Neural cell (in vitro differentiated cells): ENCODE data around the gene CTNNBL1. TPM values are rescaled to one million over a fixed set of nuclear protein-coding genes. Genes with fewer than 3 reads are reported as not detected.

Experiments used
- H2AFZ ChIP-seq: fragments of 200-600, 300-800 bp; sonication (generic), shearing (Covaris generic); 2 replicates; pipeline ENCODE4 v1.6.0; 2014; ENCODE audit warnings: low read depth, mild to moderate bottlenecking, antibody characterized with exemption, low read length, moderate library complexity
- H3F3A ChIP-seq: fragments of 200-600 bp; shearing (Covaris generic); 2 replicates; pipeline ENCODE4 v1.6.1; 2016; ENCODE audit warnings: mild to moderate bottlenecking, moderate library complexity, mixed read lengths, antibody characterized with exemption, low read length; ENCODE audit not compliant: insufficient read depth, poor library complexity, severe bottlenecking
- H3K27ac ChIP-seq: fragments of 200-600, 300-800 bp; sonication (generic), shearing (Covaris generic); 2 replicates; pipeline ENCODE4 v1.5.1; 2014; ENCODE audit warnings: mild to moderate bottlenecking, low read length, moderate library complexity
- H3K27me3 ChIP-seq: fragments of 300-800, 200-600 bp; sonication (generic), shearing (Covaris generic); 2 replicates; pipeline ENCODE4 v1.6.0; 2014; ENCODE audit warnings: mild to moderate bottlenecking, low read depth, low read length, moderate library complexity; ENCODE audit not compliant: insufficient read depth
- H3K36me3 ChIP-seq: fragments of 300-800, 200-600 bp; sonication (generic), shearing (Covaris generic); 2 replicates; pipeline ENCODE4 v1.5.1; 2014; ENCODE audit warnings: mild to moderate bottlenecking, antibody characterized with exemption, low read length, moderate library complexity; ENCODE audit not compliant: insufficient read depth
- H3K4me2 ChIP-seq: fragments of 300-800, 200-600 bp; sonication (generic), shearing (Covaris generic); 2 replicates; pipeline ENCODE4 v1.6.0; 2014; ENCODE audit warnings: mild to moderate bottlenecking, low read length
- H3K4me3 ChIP-seq: fragments of 300-800, 200-600 bp; sonication (generic), shearing (Covaris generic); 2 replicates; pipeline ENCODE4 v1.5.1; 2014; ENCODE audit warnings: mild to moderate bottlenecking, low read length, moderate library complexity
- H3K79me2 ChIP-seq: fragments of 200-600 bp; shearing (Covaris generic); replicated peaks from 2 replicates; pipeline ENCODE4 v1.6.0; 2014; ENCODE audit warnings: mild to moderate bottlenecking, low read length, moderate library complexity; ENCODE audit not compliant: insufficient read depth
- H3K9ac ChIP-seq: fragments of 300-800, 200-600 bp; sonication (generic), shearing (Covaris generic); 2 replicates; pipeline ENCODE4 v1.6.1; 2016; ENCODE audit warnings: mild to moderate bottlenecking, low read length, mixed read lengths
- H3K9me2 ChIP-seq: fragments of 200-600 bp; shearing (Covaris generic); 2 replicates; pipeline ENCODE4 v1.6.1; 2016; ENCODE audit warnings: mild to moderate bottlenecking, low read length, mixed read lengths; ENCODE audit not compliant: insufficient read depth
- H3K9me3 ChIP-seq: fragments of 200-600, 300-800 bp; sonication (generic), shearing (Covaris generic); 2 replicates; pipeline ENCODE4 v1.6.1; 2016; ENCODE audit warnings: mild to moderate bottlenecking, mixed run types, low read length, moderate library complexity, mixed read lengths
- H4K20me1 ChIP-seq: fragments of 200-600 bp; shearing (Covaris generic); 2 replicates; pipeline ENCODE4 v1.6.1; 2016; ENCODE audit warnings: mild to moderate bottlenecking, mixed run types; ENCODE audit not compliant: insufficient read depth
- CTCF ChIP-seq: fragments of 450-650 bp; IDR thresholded peaks from 2 replicates; pipeline ENCODE4 v1.5.1; 2014; ENCODE audit warnings: antibody characterized with exemption, mild to moderate bottlenecking, moderate library complexity; ENCODE audit not compliant: poor library complexity, severe bottlenecking
- EP300 ChIP-seq: fragments of 450-650 bp; conservative IDR thresholded peaks from 2 replicates; pipeline ENCODE4 v1.6.1; 2014; ENCODE audit warnings: antibody characterized with exemption, mild to moderate bottlenecking, moderate library complexity; ENCODE audit not compliant: poor library complexity, severe bottlenecking
- EZH2 ChIP-seq: fragments of 200-600, 300-800 bp; shearing (Covaris generic), sonication (generic); IDR thresholded peaks from 2 replicates; pipeline ENCODE4 v1.6.1; 2014; ENCODE audit warnings: antibody characterized with exemption, low read length, borderline replicate concordance, mild to moderate bottlenecking; ENCODE audit not compliant: insufficient read depth, poor library complexity, severe bottlenecking
- MXI1 ChIP-seq: fragments of 450-650 bp; conservative IDR thresholded peaks from 2 replicates; pipeline ENCODE4 v1.6.1; 2014; ENCODE audit warnings: antibody characterized with exemption, mild to moderate bottlenecking; ENCODE audit not compliant: poor library complexity, severe bottlenecking
- POLR2AphosphoS5 ChIP-seq: IDR thresholded peaks from 2 replicates; pipeline ENCODE4 v1.6.1; 2012
- RAD21 ChIP-seq: fragments of 450-650 bp; conservative IDR thresholded peaks from 2 replicates; pipeline ENCODE4 v1.6.1; 2014; ENCODE audit warnings: antibody characterized with exemption, mild to moderate bottlenecking, moderate library complexity
- REST ChIP-seq: IDR thresholded peaks from 2 replicates; pipeline ENCODE4 v1.6.1; 2012; ENCODE audit warnings: borderline replicate concordance
- SMC3 ChIP-seq: fragments of 450-650 bp; conservative IDR thresholded peaks from 2 replicates; pipeline ENCODE4 v1.6.1; 2014; ENCODE audit warnings: antibody characterized with exemption, mild to moderate bottlenecking, moderate library complexity; ENCODE audit not compliant: poor library complexity
- TAF1 ChIP-seq: IDR thresholded peaks from 2 replicates; pipeline ENCODE4 v1.6.1; 2012; ENCODE audit warnings: low read depth
- polyA plus RNA-seq: library from polyadenylated mRNA; depleted of rRNA; stranded (reverse); fragments of >200 nt; gene quantifications from 2 replicates; pipeline ENCODE4 v1.2.3, GENCODE V29; 2014

The CTNNBL1 gene
- polyA plus RNA-seq, 1 donor from 2014 or later: 32.6 TPM

DNA sequence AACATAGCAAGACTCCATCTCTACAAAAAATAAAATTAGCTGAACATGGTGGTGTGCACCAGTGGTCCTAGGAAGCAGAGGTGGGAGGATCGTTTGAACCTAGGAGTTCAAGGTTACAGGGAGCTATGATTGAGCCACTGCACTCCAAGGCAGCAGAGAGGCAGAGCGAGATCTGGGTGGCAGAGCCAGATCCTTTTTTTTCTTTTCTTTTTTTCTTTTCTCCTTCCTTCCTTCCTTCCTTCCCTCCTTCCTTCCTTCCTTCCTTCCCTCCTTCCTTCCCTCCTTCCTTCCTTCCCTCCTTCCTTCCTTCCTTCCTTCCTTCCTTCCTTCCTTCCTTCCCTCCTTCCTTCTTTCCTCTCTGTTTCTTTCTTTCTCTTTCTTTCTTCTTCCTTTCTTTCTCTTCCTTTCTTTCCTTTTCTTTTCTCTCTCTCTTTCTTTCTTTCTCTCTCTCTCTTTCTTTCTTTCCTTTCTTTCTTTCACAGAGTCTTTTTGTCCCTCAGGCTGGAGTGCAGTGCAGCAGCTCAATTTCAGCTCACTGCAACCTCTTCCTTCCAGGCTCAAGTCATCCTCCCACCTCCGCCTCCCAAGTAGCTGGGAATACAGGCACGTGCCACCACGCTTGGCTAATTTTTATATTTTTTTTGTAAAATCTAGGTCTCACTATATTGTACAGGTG is 199.9 kb downstream of the CTNNBL1 start:
- no peak overlapping the region for H2AFZ ChIP-seq
- no peaks in the 10 kb centered on the region for H3F3A ChIP-seq
- no peak for TF ChIP-seq SMC3
- TF ChIP-seq EP300: no peak
- no peak for TF ChIP-seq MXI1
- TF ChIP-seq TAF1: no peak
- TF ChIP-seq CTCF: no peak
- no peak for TF ChIP-seq EZH2
- TF ChIP-seq POLR2AphosphoS5: no peak
- TF ChIP-seq REST: no peak
- TF ChIP-seq RAD21: no peak
- no peaks in the 10 kb centered on the region for H3K36me3 ChIP-seq
- no peaks in the 10 kb centered on the region for H3K9me3 ChIP-seq
- H3K4me2 ChIP-seq: no peak overlapping the region
- no peaks in the 10 kb centered on the region for H3K27me3 ChIP-seq
- no peaks in the 10 kb centered on the region for H4K20me1 ChIP-seq
- H3K27ac ChIP-seq: no peak overlapping the region
- H3K4me3 ChIP-seq: no peak overlapping the region
- no peak overlapping the region for H3K9ac ChIP-seq
- no peaks in the 10 kb centered on the region for H3K79me2 ChIP-seq
- H3K9me2 ChIP-seq: no peaks in the 10 kb centered on the region

DNA sequence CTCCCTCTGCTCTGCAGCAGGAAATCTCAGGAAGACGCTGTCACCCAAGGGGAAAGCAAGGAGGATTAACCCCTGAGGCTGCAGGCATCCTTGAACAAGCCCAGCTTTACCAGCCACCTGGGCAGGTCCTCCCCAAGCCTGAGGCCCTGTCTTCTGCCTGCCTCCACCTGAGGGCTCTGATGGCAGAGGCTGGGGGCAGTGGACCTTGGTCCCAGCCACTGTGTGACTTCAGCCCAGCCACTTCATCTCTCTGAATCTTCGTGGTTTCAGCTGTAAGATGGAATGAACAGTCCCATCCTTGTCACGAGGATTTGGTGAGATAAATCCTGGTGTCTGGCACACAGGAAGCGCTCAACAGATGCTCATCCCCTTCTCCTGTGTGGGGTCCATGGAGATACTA is 200.6 kb downstream of the CTNNBL1 start:
- no peak overlapping the region for H3K27ac ChIP-seq
- H3K9me3 ChIP-seq: no peaks in the 10 kb centered on the region
- no peaks in the 10 kb centered on the region for H3K9me2 ChIP-seq
- H2AFZ ChIP-seq: no peak overlapping the region
- H3K79me2 ChIP-seq: no peaks in the 10 kb centered on the region
- no peaks in the 10 kb centered on the region for H3K36me3 ChIP-seq
- no peaks in the 10 kb centered on the region for H3K27me3 ChIP-seq
- no peaks in the 10 kb centered on the region for H4K20me1 ChIP-seq
- H3F3A ChIP-seq: no peaks in the 10 kb centered on the region
- no peak overlapping the region for H3K9ac ChIP-seq
- H3K4me2 ChIP-seq: no peak overlapping the region
- TF ChIP-seq RAD21: no peak
- H3K4me3 ChIP-seq: no peak overlapping the region

DNA sequence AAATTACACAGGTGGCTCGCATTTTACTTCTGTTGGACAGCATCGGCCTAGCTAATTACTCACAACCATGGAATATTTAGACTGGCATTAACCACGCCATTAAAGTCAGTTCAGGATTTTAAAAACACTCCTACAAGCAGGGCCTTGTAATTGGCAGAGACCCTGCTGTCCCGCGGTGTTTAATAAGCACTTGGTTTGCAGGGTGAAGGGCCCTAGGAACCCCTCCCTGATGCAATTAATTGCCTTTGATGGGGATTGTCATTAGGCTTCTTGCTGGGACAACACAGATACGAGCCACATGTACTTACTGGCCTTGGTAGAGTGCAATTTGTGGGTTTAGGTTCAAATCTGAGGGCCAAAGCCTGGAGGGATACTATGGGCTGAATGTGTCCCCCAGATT is 201.3 kb downstream of the CTNNBL1 start:
- H3K27me3 ChIP-seq: no peaks in the 10 kb centered on the region
- no peak overlapping the region for H3K4me2 ChIP-seq
- no peak overlapping the region for H2AFZ ChIP-seq
- H3K4me3 ChIP-seq: no peak overlapping the region
- H3F3A ChIP-seq: no peaks in the 10 kb centered on the region
- no peak for TF ChIP-seq REST
- no peak for TF ChIP-seq EZH2
- no peak for TF ChIP-seq EP300
- TF ChIP-seq SMC3: no peak
- no peak for TF ChIP-seq POLR2AphosphoS5
- no peak for TF ChIP-seq RAD21
- TF ChIP-seq TAF1: no peak
- no peak for TF ChIP-seq MXI1
- no peak for TF ChIP-seq CTCF
- no peak overlapping the region for H3K27ac ChIP-seq
- no peaks in the 10 kb centered on the region for H3K9me2 ChIP-seq
- no peaks in the 10 kb centered on the region for H3K9me3 ChIP-seq
- H4K20me1 ChIP-seq: no peaks in the 10 kb centered on the region
- H3K79me2 ChIP-seq: no peaks in the 10 kb centered on the region
- no peak overlapping the region for H3K9ac ChIP-seq
- H3K36me3 ChIP-seq: no peaks in the 10 kb centered on the region
